Subcutaneous adipose tissue (tissue), 4 donors: ENCODE data around the gene MUC5B. TPM values are rescaled to one million over a fixed set of nuclear protein-coding genes. Genes with fewer than 3 reads are reported as not detected.

Experiments
- CTCF ChIP-seq: fragments of 450-650 bp; IDR thresholded peaks from one replicate; pipeline ENCODE4 v1.5.1; 2016; ENCODE audit warnings: low read depth, mild to moderate bottlenecking, control low read depth, antibody characterized with exemption, moderate library complexity
- total RNA-seq, 4 donors: library from RNA; depleted of rRNA; stranded (reverse); fragments of >200 nt; gene quantifications; one replicate each; pipeline ENCODE4 v1.1.0, GENCODE V29; 2016

Gene MUC5B
- total RNA-seq, 4 donors from 2014 or later = not detected

- no peak for TF ChIP-seq CTCF
Measured at GRCh38 chr11:1262172-1263006, 39.5 kb downstream of the MUC5B start.

- TF ChIP-seq CTCF = no peak
Measured at GRCh38 chr11:1263010-1263409, 40.1 kb downstream of the MUC5B start.

- no peak for TF ChIP-seq CTCF
Measured at GRCh38 chr11:1267441-1268100, 44.7 kb downstream of the MUC5B start.

- no peak for TF ChIP-seq CTCF
Measured at GRCh38 chr11:1269957-1270356, 47.1 kb downstream of the MUC5B start.

- no peak for TF ChIP-seq CTCF
Measured at GRCh38 chr11:1270476-1270875, 47.6 kb downstream of the MUC5B start.

- TF ChIP-seq CTCF = no peak
Measured at GRCh38 chr11:1271002-1271401, 48.1 kb downstream of the MUC5B start.

GRCh38 chr11:1271406-1271805, 48.5 kb downstream of the MUC5B start:
- TF ChIP-seq CTCF = no peak
